HG03045 (cell line): ENCODE results near the gene CD7.
"Not testable (repeated sequence)": the region's sequence is repeated elsewhere in the genome, so short reads cannot be mapped to it uniquely, and the experiment has no call there.

Source experiments
- ATAC-seq: cut with Tn5 transposase; IDR thresholded peaks from one replicate; pipeline ENCODE4 v1.9.1; 2021; ENCODE audit warnings: mild to moderate bottlenecking, moderate library complexity; ENCODE audit not compliant: unreplicated experiment

Gene CD7

GRCh38 chr17:82347994-82348393 is 30.6 kb upstream of the CD7 start:
- not testable (repeated sequence) for ATAC-seq

DNA sequence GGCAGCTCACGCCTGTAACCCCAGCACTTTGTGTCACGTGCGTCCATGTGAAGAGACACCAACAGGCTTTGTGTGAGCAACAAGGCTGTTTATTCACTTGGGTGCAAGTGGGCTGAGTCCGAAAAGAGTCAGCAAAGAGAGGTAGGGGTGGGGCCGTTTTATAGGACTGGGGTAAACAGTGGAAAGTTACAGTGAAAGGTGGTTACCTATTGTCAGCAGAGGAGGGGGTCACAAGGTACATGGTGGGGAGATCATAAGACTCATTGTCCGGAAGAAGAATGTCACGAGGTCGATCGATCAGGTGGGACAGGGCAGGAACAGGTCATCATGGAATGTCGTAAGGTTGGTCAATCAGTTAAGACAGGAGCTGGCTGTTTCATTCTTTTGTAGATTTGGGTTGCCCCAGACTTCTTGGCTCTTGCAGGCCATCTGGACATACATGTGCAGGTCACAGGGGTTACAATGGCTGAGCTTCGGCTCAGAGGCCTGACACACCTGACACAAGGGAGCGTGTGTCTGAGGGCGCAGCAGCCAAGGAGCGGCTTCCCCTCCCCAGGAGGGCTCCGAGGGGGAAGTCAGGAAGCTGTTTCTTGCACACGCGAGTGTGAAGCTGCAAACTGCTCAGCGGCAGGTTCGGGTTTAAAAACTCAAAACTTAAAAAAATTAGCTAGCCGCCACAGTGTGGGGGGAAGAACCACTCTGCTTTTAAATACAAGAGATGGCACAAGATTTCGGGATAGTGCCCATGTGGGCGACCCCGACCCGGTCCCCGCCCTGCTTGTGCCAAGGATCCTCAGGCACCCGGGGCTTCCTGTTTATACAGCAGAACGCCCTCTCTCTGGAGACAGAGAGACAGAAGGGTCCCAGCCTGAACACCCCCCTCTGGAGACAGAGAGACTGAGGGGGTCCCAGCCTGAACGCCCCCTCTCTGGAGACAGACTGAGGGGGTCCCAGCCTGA is 29.2 kb upstream of the CD7 start:
- ATAC-seq = no peak

GRCh38 chr17:82345151-82345976 is 28.0 kb upstream of the CD7 start:
- no peak for ATAC-seq

- ATAC-seq = no peak
These were observed 26.9 kb upstream of the CD7 start for GRCh38 chr17:82344175-82344907.

DNA sequence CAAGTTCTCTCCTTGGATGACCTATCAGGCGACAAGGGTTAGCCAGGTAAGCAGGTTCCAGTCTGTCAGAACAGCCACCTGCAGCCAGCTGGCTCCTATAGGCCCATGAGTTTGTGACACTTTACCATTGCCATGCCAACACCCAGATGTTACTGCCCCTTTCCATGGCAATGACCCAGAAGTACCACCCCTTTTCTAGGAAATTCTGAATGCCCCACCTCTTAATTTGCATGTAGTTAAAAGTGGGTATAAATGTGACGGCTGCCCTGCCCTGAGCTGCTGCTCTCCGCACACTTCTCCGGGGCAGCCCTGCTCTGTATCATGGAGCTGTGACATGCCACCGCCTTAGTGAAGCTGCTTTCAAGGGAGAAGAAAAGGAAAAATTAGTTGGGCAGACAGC is 26.2 kb upstream of the CD7 start:
- no peak for ATAC-seq

GRCh38 chr17:82342361-82343079 is 25.1 kb upstream of the CD7 start:
- ATAC-seq = no peak

- no peak for ATAC-seq
These were observed 22.5 kb upstream of the CD7 start for GRCh38 chr17:82339634-82340580.

DNA sequence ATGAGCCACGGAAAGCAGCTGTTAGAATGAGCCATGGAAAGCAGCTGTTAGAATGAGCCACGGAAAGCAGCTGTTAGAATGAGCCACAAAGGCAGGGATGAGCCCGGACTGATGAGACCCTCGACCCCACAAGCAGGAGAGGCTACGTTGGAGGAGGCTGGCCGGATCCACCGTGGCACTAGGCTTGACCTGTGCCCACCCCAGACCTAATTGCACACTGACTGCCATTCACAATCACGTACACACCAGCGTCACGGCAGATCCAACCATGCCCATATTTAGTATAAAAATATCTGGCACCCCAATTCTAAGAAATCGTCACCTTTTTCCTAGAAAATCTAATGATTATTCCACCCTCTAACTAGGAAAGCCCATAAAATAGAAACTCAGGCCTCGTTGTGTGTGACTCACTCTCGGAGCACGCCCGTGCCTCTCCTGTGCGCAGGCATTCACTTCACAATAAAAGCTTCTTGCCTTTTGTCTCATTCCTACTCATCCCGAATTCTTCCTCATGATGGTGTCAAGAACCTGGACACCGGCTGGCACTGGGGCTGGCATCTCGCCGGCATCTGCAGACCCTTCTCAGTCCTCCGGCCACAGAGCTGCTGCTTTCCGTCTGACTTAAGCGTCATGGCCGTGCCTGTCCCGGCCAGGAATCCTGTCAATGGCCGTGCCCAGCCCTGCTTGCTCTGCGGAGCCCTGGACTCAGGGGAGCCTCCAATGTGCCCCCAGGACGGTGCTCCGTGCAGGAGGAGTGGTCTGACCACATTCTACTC is 21.6 kb upstream of the CD7 start:
- no peak for ATAC-seq

DNA sequence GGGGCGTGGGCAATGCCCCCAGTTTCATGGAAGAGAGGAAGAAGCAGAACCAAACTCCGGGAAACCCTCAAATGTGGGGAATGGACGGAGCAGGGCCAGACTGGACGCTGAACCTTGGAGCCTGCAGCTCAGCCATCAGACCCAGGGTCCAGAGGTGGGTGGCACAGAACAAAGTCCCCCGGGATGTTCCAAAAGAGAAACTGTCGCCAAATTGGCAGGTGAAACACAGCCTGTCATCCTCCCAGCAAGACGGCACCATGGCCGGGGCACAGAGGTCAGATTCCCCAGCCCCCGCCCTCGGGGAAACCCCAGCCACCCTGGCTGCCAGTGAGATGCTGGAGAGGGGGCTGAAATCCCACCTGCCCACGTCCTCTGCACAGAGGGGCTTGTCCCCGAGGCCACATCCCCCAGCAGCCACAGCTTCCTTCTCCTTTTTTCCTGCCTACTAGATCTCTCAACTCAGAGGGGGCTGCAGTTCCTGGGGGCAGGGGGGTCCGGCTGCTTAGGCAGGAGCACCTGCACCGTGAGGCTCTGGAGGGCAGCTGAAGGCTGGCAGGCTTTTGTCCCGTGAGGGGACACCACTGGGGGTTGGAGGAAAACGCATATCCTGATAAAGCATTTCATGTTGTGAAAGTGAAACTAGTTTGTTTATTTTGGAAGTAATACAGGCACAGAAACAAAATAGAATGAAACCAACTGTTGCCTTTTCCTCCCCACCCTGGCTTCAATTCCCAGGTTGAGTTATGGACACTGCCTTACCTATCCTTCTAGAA is 17.4 kb upstream of the CD7 start:
- ATAC-seq = no peak

GRCh38 chr17:82334204-82334621 is 16.8 kb upstream of the CD7 start:
- ATAC-seq = no peak

GRCh38 chr17:82333279-82334171 is 16.1 kb upstream of the CD7 start, which contains the start of gene SECTM1:
SECTM1 (minus strand) TSS chr17:82333766; CDS start chr17:82327240, 6,526 bp downstream.
- no peak for ATAC-seq

- ATAC-seq = no peak
These were observed 15.4 kb upstream of the CD7 start for GRCh38 chr17:82332669-82333278.

DNA sequence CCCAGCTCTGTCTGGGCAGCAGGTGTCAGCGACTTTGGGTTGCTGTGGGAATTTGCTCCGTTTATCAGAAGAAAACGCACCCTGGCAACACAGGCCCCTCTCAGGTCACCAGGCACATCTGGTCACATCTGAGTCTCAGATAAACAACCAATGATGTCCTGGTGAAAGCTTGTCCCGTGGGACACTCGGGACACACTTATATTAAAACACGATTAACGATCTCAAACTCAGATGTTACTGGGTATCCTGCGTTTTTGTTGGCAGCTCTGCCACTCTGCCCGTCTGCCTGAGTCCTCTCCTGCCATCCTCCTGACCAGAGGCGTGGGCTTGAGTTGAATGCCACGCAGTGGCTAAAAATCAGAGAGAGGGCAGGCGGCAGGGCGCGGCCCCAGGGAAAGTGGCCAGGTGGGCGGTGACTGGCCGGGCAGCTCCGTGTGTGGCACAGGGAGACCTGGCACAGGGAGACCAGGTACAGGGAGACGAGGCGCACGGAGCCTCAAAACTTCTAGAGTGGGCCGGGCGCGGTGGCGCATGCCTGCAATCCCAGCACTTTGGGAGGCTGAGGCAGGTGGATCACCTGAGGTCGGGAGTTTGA is 14.0 kb upstream of the CD7 start:
- no peak for ATAC-seq

DNA sequence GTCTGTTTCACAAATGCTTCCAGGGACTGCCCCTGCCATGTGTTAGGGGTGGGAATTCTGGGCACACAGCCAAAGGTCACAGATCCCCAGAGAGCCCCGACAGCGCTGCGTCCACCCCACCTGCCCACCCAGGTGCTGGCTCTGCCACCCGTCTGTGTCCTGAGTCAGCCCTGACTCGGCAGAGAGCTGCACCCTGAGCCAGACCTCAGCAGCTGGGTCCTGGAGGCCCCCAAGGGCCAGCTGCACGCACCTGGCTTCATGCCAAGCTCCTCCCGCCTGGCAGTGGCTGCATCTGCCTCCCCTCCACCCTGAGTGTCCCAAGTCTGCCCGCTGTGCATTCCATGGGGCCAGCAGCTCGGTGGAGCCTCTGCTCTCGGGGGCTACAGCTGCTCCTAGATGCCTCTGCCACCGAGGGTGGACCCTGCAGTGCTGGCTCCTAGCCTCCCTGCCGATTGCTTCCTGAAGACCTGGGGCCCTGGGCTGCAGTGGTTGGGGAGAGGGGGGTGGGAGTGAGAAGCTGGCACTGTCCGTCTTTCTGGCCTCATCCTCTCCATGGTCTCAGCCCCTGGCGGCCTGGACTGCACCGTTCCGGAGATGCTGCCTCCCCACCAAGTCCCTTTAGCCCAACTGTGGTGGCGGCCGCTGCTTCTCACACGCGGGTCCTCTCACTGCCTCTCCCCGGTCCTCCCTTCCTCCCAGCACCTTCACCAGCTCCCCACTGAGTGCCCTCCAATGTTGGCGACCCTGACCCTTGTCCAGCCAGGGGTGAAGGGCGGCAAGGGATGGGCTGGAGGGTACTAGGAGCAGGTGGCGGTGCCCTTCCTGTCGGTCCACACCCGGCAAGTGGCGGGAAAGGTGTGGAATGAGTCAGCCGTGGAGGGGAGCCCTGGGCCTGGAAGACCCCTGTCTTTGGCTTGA is 13.2 kb upstream of the CD7 start:
- no peak for ATAC-seq
